ENCODE measurements around the gene ITGAL.

- TF ChIP-seq CTCF (IDR thresholded peaks at IDR 0.05; ENCODE audit: low read depth, low read length) (0 out of 2 replicates have a peak, but pooled peaks have one; percentile 4), EZH2phosphoT487 (IDR thresholded peaks at IDR 0.05; ENCODE audit: low read depth) (no peak)
Measured at GRCh38 chr16:30534368-30535105, 62.0 kb downstream of the ITGAL start, which contains the start of gene ZNF747.

All from OCI-LY3 (cell line).